Sigmoid colon (tissue), 7 donors: ENCODE results near the gene SLC34A3. TPM values are rescaled to one million over a fixed set of nuclear protein-coding genes. Genes with fewer than 3 reads are reported as not detected.
"Not testable (repeated sequence)": the region's sequence is repeated elsewhere in the genome, so short reads cannot be mapped to it uniquely, and the experiment has no call there.

Source experiments
- DNase-seq: peaks from one replicate; pipeline ENCODE4 v3.0.0-alpha.2; 2019
- H3K27ac ChIP-seq, 4 donors: fragments of 200-600 bp; sonication (generic); one replicate each; pipeline ENCODE4 v1.5.1; 2016 to 2019; ENCODE audit warnings: mild to moderate bottlenecking in 1 of 4
- H3K27me3 ChIP-seq, 3 donors: fragments of 200-600 bp; sonication (generic); one replicate each; pipeline ENCODE4 v1.5.1; 2019; ENCODE audit warnings: mild to moderate bottlenecking in 1 of 3
- H3K36me3 ChIP-seq, 4 donors: fragments of 200-600 bp; sonication (generic); one replicate each; pipeline ENCODE4 v1.5.1; 2016 to 2019
- H3K4me1 ChIP-seq, 4 donors: fragments of 200-600 bp; sonication (generic); one replicate each; pipeline ENCODE4 v1.5.1; 2017 to 2019
- H3K4me3 ChIP-seq, 4 donors: fragments of 200-600 bp; sonication (generic); one replicate each; pipeline ENCODE4 v1.5.1; 2017 to 2019; ENCODE audit warnings: mild to moderate bottlenecking in 2 of 4, moderate library complexity in 1 of 4
- H3K9me3 ChIP-seq, 4 donors: fragments of 200-600 bp in 3 of 4; sonication (generic) in 3 of 4; one replicate each; pipeline versions ENCODE4 v1.5.1 to v1.6.1; 2013 to 2019
- EP300 ChIP-seq, 4 donors: sonication (generic); formaldehyde crosslinking; IDR thresholded peaks; one replicate each; pipeline ENCODE4 v1.6.1; 2017; ENCODE audit warnings: antibody characterized with exemption in 4 of 4
- POLR2A ChIP-seq, 2 donors: fragments of 450-650 bp; IDR thresholded peaks; one replicate each; pipeline ENCODE4 v1.6.1; 2016; ENCODE audit warnings: antibody characterized with exemption in 2 of 2, mild to moderate bottlenecking in 2 of 2, moderate library complexity in 2 of 2
- POLR2AphosphoS5 ChIP-seq, 4 donors: sonication (generic); formaldehyde crosslinking; IDR thresholded peaks; one replicate each; pipeline ENCODE4 v1.6.1; 2017; ENCODE audit warnings: antibody characterized with exemption in 4 of 4
- WGBS, 2 donors: extraction: QIAGEN DNeasy Blood & Tissue Kit; methylation state at CpG; one replicate each; pipeline ENCODE4 v1.1.7; 2013; 5-methylcytosine and 5-hydroxymethylcytosine counted together
- intact Hi-C: fragments of 100-400 bp; cut with DNase I; formaldehyde crosslinking; loops from one replicate; pipeline ENCODE4 v1.15.1; 2023
- polyA plus RNA-seq, 3 donors: library from polyadenylated mRNA; stranded (reverse); fragments of 200-250 nt; gene quantifications; one replicate each; pipeline ENCODE4 v1.2.3, GENCODE V29; 2013
- total RNA-seq, 4 donors: library from RNA; depleted of rRNA; stranded (reverse); fragments of >200 nt; gene quantifications; one replicate each; pipeline ENCODE4 v1.1.0, GENCODE V29; 2016
- TF ChIP-seq, protein P1 (sequence below), 4 experiments: fragments of 450-650 bp in 3 of 4; fragments of 200-600 bp in 1 of 4; IDR thresholded peaks; one replicate each; pipeline ENCODE4 v1.5.1; 2016 to 2019; ENCODE audit warnings: antibody characterized with exemption in 4 of 4, mild to moderate bottlenecking in 3 of 4, moderate library complexity in 2 of 4
- donor health status: healthy with polysubstance abuse.
- donor health status: Bipolar disorder and iron deficiency.
- donor health status: healthy.

Gene SLC34A3
- total and polyA plus RNA-seq, 7 donors = not detected

DNA sequence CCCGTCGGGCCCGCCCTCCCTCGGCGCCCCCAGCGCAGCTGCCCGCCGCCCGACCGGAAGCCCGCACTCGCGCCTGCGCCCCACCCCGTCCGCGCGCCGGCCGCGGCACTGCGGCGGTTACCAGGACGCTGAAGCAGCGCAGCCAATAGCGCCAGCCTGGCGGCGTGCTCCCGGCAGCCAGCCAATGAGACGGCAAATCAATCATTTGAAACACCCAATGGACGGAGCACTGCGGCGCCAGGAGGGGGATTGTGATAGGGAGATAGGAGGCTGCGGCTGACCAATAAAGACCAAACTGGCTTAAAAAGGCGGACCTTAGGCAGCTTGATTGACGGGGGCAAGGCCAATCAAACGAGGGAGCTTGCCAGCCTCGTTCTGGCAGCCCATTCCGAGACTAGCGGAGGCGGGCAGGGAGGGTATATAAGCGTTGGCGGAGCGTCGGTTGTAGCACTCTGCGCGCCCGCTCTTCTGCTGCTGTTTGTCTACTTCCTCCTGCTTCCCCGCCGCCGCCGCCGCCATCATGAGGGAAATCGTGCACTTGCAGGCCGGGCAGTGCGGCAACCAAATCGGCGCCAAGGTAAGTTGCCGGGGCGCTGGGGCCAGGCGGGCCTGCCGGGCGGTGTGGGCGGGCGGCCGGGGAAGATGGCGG is 10.3 kb downstream of the SLC34A3 start, which contains the start of gene TUBB4B:
TUBB4B (plus strand) TSS at position 447 of the 649 bp plus-strand sequence; CDS start at position 521, 74 bp downstream.
- TF ChIP-seq EP300 (IDR thresholded peaks at IDR 0.05) (no peak), POLR2A (IDR thresholded peaks at IDR 0.05) (peak; percentile 100), POLR2AphosphoS5 (IDR thresholded peaks at IDR 0.05) (peak; percentile 100)
- TF ChIP-seq, protein P1, sequence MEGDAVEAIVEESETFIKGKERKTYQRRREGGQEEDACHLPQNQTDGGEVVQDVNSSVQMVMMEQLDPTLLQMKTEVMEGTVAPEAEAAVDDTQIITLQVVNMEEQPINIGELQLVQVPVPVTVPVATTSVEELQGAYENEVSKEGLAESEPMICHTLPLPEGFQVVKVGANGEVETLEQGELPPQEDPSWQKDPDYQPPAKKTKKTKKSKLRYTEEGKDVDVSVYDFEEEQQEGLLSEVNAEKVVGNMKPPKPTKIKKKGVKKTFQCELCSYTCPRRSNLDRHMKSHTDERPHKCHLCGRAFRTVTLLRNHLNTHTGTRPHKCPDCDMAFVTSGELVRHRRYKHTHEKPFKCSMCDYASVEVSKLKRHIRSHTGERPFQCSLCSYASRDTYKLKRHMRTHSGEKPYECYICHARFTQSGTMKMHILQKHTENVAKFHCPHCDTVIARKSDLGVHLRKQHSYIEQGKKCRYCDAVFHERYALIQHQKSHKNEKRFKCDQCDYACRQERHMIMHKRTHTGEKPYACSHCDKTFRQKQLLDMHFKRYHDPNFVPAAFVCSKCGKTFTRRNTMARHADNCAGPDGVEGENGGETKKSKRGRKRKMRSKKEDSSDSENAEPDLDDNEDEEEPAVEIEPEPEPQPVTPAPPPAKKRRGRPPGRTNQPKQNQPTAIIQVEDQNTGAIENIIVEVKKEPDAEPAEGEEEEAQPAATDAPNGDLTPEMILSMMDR (IDR thresholded peaks at IDR 0.05) = no peak
- DNase-seq = peak; percentile 100
- Histone ChIP-seq H3K4me3 (peak within 1 kb of the TSS; percentile 79 to 90 (median 86)), H3K27me3 (no peaks in the 10 kb centered on the region), H3K36me3 (peaks cover 4 to 19% (median 15%) of the 10 kb centered on the region in 4 donors), H3K9me3 (no peaks in the 10 kb centered on the region), H3K4me1 (peaks cover 2 to 69% (median 54%) of the 10 kb centered on the region in 4 donors), H3K27ac (peak within 1 kb of the TSS; percentile 98 to 100 (median 98))
- 0 to 1% methylated on average over 67 of the region's 67 CpGs for WGBS, 2 donors
- intact Hi-C loops = loop anchor here (2.0 kb wide), 3 partner anchors 14 to 40 kb away; partner anchors contain the start of genes NELFB, RNF208 and TPRN

DNA sequence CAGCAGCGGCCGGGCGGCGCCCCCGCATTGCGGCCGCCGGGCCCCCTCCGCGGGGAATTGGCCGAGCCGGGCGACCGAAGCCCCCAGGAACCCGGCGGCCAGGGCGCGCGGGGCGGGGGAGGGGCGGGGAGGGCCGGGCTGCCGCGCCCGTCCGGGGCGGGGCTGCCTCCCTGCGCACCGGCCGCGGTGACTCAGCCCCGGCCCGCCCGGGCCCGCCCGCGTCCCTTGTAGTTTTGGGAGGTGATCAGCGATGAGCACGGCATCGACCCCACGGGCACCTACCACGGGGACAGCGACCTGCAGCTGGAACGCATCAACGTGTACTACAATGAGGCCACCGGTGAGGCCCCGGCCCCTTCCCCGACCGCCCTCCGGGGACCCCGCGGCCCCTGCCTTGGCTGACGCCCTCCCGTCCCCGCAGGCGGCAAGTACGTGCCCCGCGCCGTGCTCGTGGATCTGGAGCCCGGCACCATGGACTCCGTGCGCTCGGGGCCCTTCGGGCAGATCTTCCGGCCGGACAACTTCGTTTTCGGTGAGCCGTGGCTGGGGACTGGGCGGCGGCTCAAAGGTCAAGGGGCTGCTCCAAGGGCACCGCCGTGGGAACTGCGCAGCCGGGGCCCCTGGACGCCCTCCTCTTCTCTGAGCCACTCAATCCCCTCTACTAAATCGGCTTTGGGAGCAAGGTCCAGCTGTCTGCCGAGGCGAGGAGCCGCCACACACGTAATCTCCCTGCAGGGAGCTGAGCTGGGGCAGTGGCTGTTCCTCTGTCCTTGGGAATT is 11.0 kb downstream of the SLC34A3 start:
- TF ChIP-seq POLR2AphosphoS5 (IDR thresholded peaks at IDR 0.05) (peak in 3 of 4 donors; percentile 3 to 29 (median 10)), POLR2A (IDR thresholded peaks at IDR 0.05) (no peak)
- H3K4me1 ChIP-seq = peaks cover 2 to 62% (median 46%) of the 10 kb centered on the region in 4 donors
- H3K36me3 ChIP-seq = peaks cover 4 to 19% (median 15%) of the 10 kb centered on the region in 4 donors
- intact Hi-C loops = loop anchor here (2.0 kb wide), 3 partner anchors 13 to 41 kb away; partner anchors contain the start of genes NELFB, RNF208 and TPRN
- H3K9me3 ChIP-seq = no peaks in the 10 kb centered on the region
- peak overlapping the region; percentile 68 to 88 (median 80) for H3K4me3 ChIP-seq
- WGBS, 2 donors = 1 to 3% methylated on average over 83 of the region's 83 CpGs
- peak overlapping the region; percentile 92 to 97 (median 92) for H3K27ac ChIP-seq
- no peaks in the 10 kb centered on the region for H3K27me3 ChIP-seq
- peak; percentile 86 for DNase-seq

DNA sequence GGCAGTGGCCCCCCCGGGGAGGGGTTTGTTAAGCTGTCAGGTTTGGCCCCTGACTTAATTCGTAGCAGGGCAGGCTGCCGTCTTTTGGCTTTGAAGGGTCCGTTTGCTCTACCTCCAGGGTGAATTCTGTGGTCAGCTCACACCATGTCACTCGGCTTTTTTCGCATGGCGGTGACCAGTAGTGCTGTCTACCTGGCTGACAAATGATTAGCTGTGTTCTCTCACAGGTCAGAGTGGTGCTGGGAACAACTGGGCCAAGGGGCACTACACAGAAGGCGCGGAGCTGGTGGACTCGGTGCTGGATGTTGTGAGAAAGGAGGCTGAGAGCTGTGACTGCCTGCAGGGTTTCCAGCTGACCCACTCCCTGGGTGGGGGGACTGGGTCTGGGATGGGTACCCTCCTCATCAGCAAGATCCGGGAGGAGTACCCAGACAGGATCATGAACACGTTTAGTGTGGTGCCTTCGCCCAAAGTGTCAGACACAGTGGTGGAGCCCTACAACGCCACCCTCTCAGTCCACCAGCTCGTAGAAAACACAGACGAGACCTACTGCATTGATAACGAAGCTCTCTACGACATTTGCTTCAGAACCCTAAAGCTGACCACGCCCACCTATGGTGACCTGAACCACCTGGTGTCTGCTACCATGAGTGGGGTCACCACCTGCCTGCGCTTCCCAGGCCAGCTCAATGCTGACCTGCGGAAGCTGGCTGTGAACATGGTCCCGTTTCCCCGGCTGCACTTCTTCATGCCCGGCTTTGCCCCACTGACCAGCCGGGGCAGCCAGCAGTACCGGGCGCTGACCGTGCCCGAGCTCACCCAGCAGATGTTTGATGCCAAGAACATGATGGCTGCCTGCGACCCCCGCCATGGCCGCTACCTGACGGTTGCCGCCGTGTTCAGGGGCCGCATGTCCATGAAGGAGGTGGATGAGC is 11.8 kb downstream of the SLC34A3 start:
- TF ChIP-seq, protein P1 (IDR thresholded peaks at IDR 0.05) = no peak
- TF ChIP-seq POLR2AphosphoS5 (IDR thresholded peaks at IDR 0.05) (no peak), EP300 (IDR thresholded peaks at IDR 0.05) (no peak), POLR2A (IDR thresholded peaks at IDR 0.05) (no peak)
- intact Hi-C loops = no loop called here
- WGBS, 2 donors = 31 to 72% methylated on average over 36 of the region's 36 CpGs
- Histone ChIP-seq H3K4me1 (peaks cover 2 to 54% (median 41%) of the 10 kb centered on the region in 4 donors), H3K4me3 (peak overlapping the region; percentile 68 to 88 (median 80)), H3K27ac (peak overlapping the region; percentile 92 to 97 (median 92)), H3K9me3 (no peaks in the 10 kb centered on the region), H3K27me3 (no peaks in the 10 kb centered on the region), H3K36me3 (peaks cover 4 to 19% (median 15%) of the 10 kb centered on the region in 4 donors)
- DNase-seq = no peak

DNA sequence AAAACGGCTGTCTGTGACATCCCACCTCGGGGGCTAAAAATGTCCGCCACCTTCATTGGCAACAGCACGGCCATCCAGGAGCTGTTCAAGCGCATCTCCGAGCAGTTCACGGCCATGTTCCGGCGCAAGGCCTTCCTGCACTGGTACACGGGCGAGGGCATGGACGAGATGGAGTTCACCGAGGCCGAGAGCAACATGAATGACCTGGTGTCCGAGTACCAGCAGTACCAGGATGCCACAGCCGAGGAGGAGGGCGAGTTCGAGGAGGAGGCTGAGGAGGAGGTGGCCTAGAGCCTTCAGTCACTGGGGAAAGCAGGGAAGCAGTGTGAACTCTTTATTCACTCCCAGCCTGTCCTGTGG is 12.5 kb downstream of the SLC34A3 start:
- Histone ChIP-seq H3K4me1 (peaks cover 2 to 53% (median 38%) of the 10 kb centered on the region in 4 donors), H3K36me3 (peaks cover 4 to 19% (median 15%) of the 10 kb centered on the region in 4 donors)
- WGBS, 2 donors = 63 to 88% methylated on average over 18 of the region's 18 CpGs
- H3K4me3 ChIP-seq, H3K27ac ChIP-seq, DNase-seq, H3K9me3 ChIP-seq, H3K27me3 ChIP-seq, intact Hi-C loops: not testable (repeated sequence)
